ENCODE measurements around the gene ARL15.

Gene ARL15

DNA sequence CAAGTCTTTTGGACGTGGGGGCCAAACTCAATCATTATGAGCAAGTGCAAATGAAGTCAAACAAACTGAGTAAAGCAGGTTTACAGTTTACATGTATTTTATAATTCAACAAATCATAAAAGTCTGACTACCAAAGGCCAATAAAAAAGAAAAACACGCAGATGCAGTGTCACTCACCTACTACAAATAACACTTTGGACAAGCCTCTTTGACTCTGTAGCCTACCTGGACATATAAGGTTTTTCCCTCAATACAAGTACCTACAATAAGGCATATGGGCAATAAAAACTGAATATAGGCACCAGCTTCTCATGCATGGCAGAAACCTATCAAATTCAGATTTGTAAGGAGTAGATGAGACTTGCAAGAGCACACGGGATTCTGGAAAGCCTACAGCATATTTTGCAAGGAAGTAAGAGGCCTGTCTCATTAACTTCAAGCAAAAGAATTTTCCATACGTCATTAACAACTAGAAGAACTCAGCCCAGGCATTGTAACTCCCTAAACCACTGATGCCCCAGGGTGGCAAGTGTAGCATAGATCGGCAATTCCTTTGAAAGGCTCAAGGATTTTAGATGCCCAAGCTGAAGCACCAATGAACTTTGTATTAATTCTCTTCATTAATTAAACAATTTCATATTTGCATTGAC lies 21.7 kb downstream of the ARL15 start:
- no peak for TF ChIP-seq CTCF (conservative IDR thresholded peaks at IDR 0.05; ENCODE audit: control insufficient read depth, insufficient read depth, low read depth, low read length)
- H3K4me3 ChIP-seq (ENCODE audit: control insufficient read depth, low read depth, low read length) = no peak overlapping the region
- DNase-seq (ENCODE audit: low read depth) = no peak

GRCh38 chr5:54285686-54286085 lies 24.7 kb downstream of the ARL15 start:
- no peak overlapping the region for H3K4me3 ChIP-seq (ENCODE audit: control insufficient read depth, low read depth, low read length)
- no peak for DNase-seq (ENCODE audit: low read depth)
- TF ChIP-seq CTCF (conservative IDR thresholded peaks at IDR 0.05; ENCODE audit: control insufficient read depth, insufficient read depth, low read depth, low read length) = no peak

DNA sequence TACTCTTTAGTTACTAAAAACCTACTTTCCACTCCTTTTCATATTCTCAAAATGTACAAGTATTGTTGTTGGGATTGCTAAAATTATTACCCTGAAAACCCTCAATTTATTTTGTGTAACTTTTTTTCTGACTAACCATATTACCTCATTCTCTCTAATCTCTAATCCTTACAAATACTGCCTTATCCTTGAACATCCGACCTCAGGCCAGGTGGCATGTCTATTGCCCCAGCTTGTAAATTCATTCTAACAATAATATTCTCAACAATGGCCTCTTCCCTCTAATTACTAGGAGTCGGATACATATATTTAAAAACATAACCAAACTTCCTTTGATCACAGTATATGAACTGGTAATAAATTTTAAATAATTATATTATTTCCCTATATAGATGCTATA lies 25.8 kb downstream of the ARL15 start:
- H3K4me3 ChIP-seq (ENCODE audit: control insufficient read depth, low read depth, low read length) = no peak overlapping the region
- TF ChIP-seq CTCF (conservative IDR thresholded peaks at IDR 0.05; ENCODE audit: control insufficient read depth, insufficient read depth, low read depth, low read length) = no peak
- DNase-seq (ENCODE audit: low read depth) = no peak

DNA sequence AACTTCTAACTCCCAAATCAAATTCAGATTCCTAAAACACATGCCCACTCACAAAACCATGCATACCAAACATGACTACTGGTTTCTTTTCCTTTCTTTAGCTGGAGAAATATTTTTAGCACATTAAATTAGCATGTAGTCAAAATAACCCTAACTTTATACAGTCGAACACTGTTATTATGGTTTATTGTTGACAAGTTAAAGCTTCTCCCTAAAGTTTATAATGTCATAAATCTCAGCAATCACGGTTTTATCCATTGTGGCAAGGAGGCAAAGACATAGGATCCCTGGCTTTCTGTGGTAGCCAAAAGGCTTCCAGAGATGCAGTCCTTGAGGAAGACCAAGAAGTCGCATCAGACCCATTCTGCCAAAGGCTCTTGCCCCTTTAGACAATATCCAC lies 27.5 kb downstream of the ARL15 start:
- no peak for DNase-seq (ENCODE audit: low read depth)
- no peak for TF ChIP-seq CTCF (conservative IDR thresholded peaks at IDR 0.05; ENCODE audit: control insufficient read depth, insufficient read depth, low read depth, low read length)
- H3K4me3 ChIP-seq (ENCODE audit: control insufficient read depth, low read depth, low read length) = no peak overlapping the region

DNA sequence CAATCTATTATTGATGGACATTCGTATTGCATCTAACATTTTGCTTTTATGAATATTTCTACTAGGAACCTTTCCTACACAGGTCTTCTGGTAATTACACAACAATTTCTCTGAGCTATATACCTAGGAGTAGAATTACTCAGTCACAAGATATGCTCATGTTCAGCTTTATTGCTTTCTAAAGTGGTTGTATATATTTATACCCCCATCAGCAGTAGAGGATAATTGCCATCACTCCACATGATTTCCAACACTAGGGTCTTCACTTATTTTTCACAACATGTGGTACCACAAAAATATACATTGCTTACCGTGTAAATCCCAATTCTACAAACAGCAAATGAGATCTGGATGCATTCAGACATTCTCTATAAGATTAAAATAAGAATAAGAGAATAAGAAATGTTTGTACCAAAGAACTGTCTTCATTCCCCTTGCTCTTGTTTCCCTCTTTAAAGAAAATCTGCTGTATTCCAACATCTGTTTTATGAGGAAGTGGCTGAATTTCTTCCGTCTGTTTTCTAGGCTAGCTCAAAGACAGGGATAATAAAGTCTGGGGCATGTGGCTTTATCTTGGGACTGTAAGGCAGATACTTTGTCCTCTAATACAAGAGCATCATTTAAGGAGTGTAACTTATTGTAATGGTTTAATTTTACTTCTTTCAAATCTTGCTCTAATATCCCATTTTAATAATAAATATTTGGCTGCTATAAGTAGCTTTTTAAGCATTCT lies 28.2 kb downstream of the ARL15 start:
- TF ChIP-seq CTCF (conservative IDR thresholded peaks at IDR 0.05; ENCODE audit: control insufficient read depth, insufficient read depth, low read depth, low read length) = no peak
- H3K4me3 ChIP-seq (ENCODE audit: control insufficient read depth, low read depth, low read length) = no peak overlapping the region
- no peak for DNase-seq (ENCODE audit: low read depth)

GRCh38 chr5:54279960-54280359 lies 30.4 kb downstream of the ARL15 start:
- H3K4me3 ChIP-seq (ENCODE audit: control insufficient read depth, low read depth, low read length) = no peak overlapping the region
- TF ChIP-seq CTCF (conservative IDR thresholded peaks at IDR 0.05; ENCODE audit: control insufficient read depth, insufficient read depth, low read depth, low read length) = no peak
- no peak for DNase-seq (ENCODE audit: low read depth)

Data from fibroblast of mammary gland (primary cell).